BE2C (cell line): ENCODE measurements around the gene ANKRD12.

Source experiments
- DNase-seq: peaks from one replicate; pipeline ENCODE4 v3.0.0-alpha.2; 2020
- H3K27me3 ChIP-seq: fragments of 250-450 bp; sonication (Bioruptor Pico); 2 replicates; pipeline ENCODE4 v1.5.1; 2020; ENCODE audit warnings: mild to moderate bottlenecking
- H3K36me3 ChIP-seq: fragments of 250-450 bp; sonication (Bioruptor Pico); 2 replicates; pipeline ENCODE4 v1.5.1; 2020; ENCODE audit warnings: mild to moderate bottlenecking
- H3K4me1 ChIP-seq: fragments of 250-450 bp; sonication (Bioruptor Pico); 2 replicates; pipeline ENCODE4 v1.5.1; 2020
- H3K4me3 ChIP-seq: 2 replicates; pipeline ENCODE4 v1.5.1; 2011; ENCODE audit warnings: low read depth, low read length
- H3K9me3 ChIP-seq: fragments of 250-450 bp; sonication (Bioruptor Pico); 2 replicates; pipeline ENCODE4 v1.5.1; 2020
- CTCF ChIP-seq: IDR thresholded peaks from 2 replicates; pipeline ENCODE4 v1.5.1; 2012; ENCODE audit warnings: mild to moderate bottlenecking, low read depth, low read length

The ANKRD12 gene

GRCh38 chr18:9333441-9334328 lies 197.1 kb downstream of the ANKRD12 start:
- Histone ChIP-seq H3K4me3 (peak overlapping the region; percentile 49), H3K27me3 (no peaks in the 10 kb centered on the region), H3K36me3 (no peaks in the 10 kb centered on the region), H3K4me1 (no peaks in the 10 kb centered on the region; the same call in 1 of the 2 replicates), H3K9me3 (no peaks in the 10 kb centered on the region)
- no peak for TF ChIP-seq CTCF
- DNase-seq, result no peak

GRCh38 chr18:9334329-9334972 lies 197.9 kb downstream of the ANKRD12 start, which contains the start of gene TWSG1:
TWSG1 (plus strand) TSS chr18:9334773; CDS start chr18:9337230, 2,457 bp downstream.
- TF ChIP-seq CTCF, result 0 out of 2 replicates have a peak, but pooled peaks have one; percentile 5
- Histone ChIP-seq H3K4me3 (peak within 1 kb of the TSS; percentile 60), H3K36me3 (no peaks in the 10 kb centered on the region), H3K27me3 (no peaks in the 10 kb centered on the region), H3K9me3 (no peaks in the 10 kb centered on the region), H3K4me1 (no peaks in the 10 kb centered on the region; the same call in 1 of the 2 replicates)
- peak; percentile 90 for DNase-seq

GRCh38 chr18:9334973-9335696 lies 198.6 kb downstream of the ANKRD12 start:
- DNase-seq, result no peak
- H3K9me3 ChIP-seq, result no peaks in the 10 kb centered on the region
- TF ChIP-seq CTCF, result no peak
- peak overlapping the region; percentile 60 for H3K4me3 ChIP-seq
- H3K27me3 ChIP-seq, result no peaks in the 10 kb centered on the region
- H3K36me3 ChIP-seq, result no peaks in the 10 kb centered on the region
- H3K4me1 ChIP-seq, result no peaks in the 10 kb centered on the region; the same call in 1 of the 2 replicates
